Breast epithelium (tissue), 4 donors: ENCODE results near the gene LASP1NB.
"Not testable (repeated sequence)": the region's sequence is repeated elsewhere in the genome, so short reads cannot be mapped to it uniquely, and the experiment has no call there.

Experiments used
- DNase-seq, 2 donors: peaks; one replicate each; pipeline ENCODE4 v3.0.0-alpha.2; 2019; ENCODE audit warnings: low spot score in 2 of 2
- H3K27ac ChIP-seq, 2 donors: fragments of 200-600 bp; sonication (generic) in 1 of 2; one replicate each; pipeline ENCODE4 v1.5.1; 2016 to 2019; ENCODE audit warnings: mild to moderate bottlenecking in 1 of 2
- H3K27me3 ChIP-seq, 2 donors: fragments of 200-600 bp; sonication (generic) in 1 of 2; one replicate each; pipeline versions ENCODE4 v1.5.1 to v1.6.0; 2017 to 2019; ENCODE audit warnings: control low read depth in 1 of 2, mild to moderate bottlenecking in 1 of 2
- H3K36me3 ChIP-seq: fragments of 200-600 bp; one replicate; pipeline ENCODE4 v1.5.1; 2019
- H3K4me1 ChIP-seq, 2 donors: fragments of 200-600 bp; sonication (generic); one replicate each; pipeline ENCODE4 v1.5.1; 2016 to 2019; ENCODE audit warnings: control low read depth in 1 of 2
- H3K4me3 ChIP-seq, 3 donors: fragments of 200-600 bp; sonication (generic); 1 replicate in 2 of 3; 2 replicates in 1 of 3; pipeline ENCODE4 v1.5.1; 2016 to 2019; ENCODE audit warnings: mild to moderate bottlenecking in 3 of 3, moderate library complexity in 2 of 3
- H3K9me3 ChIP-seq, 2 donors: fragments of 200-600 bp; sonication (generic) in 1 of 2; one replicate each; pipeline ENCODE4 v1.5.1; 2016 to 2019; ENCODE audit warnings: control low read depth in 1 of 2
- POLR2A ChIP-seq: fragments of 450-650 bp; IDR thresholded peaks from one replicate; pipeline ENCODE4 v1.6.1; 2016; ENCODE audit warnings: antibody characterized with exemption, mild to moderate bottlenecking, moderate library complexity
- POLR2AphosphoS5 ChIP-seq, 3 donors: sonication (generic); formaldehyde crosslinking; IDR thresholded peaks; one replicate each; pipeline ENCODE4 v1.6.1; 2017; ENCODE audit warnings: antibody characterized with exemption in 3 of 3
- intact Hi-C: fragments of 100-400 bp; cut with DNase I; formaldehyde crosslinking; loops from one replicate; pipeline ENCODE4 v1.15.1; 2023; ENCODE audit warnings: low total_unique reads
- TF ChIP-seq, protein P1 (sequence below), 3 donors: fragments of 450-650 bp; IDR thresholded peaks; one replicate each; pipeline ENCODE4 v1.5.1; 2016 to 2017; ENCODE audit warnings: antibody characterized with exemption in 3 of 3, mild to moderate bottlenecking in 3 of 3, moderate library complexity in 3 of 3

Gene LASP1NB

DNA sequence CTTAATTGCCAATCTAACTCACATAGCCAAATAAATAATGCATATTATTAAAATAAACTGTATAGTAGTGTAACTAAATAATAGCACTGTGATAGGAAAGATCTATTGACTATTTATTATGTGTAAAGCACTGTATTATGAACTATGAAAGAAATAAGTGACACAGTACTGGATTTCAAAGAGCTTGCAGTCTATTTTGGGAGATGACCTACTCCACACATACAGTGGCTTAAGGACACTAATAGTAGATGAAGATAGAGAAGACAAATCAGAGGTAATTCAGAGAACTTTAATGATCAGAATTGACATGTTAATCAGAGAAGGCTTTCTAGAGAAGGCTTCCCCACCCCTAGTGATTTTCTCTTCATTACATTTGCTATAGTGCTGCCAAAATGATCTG lies 14.6 kb downstream of the LASP1NB start:
- Histone ChIP-seq H3K36me3 (no peaks in the 10 kb centered on the region), H3K27me3 (no peaks in the 10 kb centered on the region), H3K4me1 (no peaks in the 10 kb centered on the region), H3K27ac (no peak overlapping the region), H3K4me3 (no peak overlapping the region), H3K9me3 (no peaks in the 10 kb centered on the region)
- TF ChIP-seq, protein P1, sequence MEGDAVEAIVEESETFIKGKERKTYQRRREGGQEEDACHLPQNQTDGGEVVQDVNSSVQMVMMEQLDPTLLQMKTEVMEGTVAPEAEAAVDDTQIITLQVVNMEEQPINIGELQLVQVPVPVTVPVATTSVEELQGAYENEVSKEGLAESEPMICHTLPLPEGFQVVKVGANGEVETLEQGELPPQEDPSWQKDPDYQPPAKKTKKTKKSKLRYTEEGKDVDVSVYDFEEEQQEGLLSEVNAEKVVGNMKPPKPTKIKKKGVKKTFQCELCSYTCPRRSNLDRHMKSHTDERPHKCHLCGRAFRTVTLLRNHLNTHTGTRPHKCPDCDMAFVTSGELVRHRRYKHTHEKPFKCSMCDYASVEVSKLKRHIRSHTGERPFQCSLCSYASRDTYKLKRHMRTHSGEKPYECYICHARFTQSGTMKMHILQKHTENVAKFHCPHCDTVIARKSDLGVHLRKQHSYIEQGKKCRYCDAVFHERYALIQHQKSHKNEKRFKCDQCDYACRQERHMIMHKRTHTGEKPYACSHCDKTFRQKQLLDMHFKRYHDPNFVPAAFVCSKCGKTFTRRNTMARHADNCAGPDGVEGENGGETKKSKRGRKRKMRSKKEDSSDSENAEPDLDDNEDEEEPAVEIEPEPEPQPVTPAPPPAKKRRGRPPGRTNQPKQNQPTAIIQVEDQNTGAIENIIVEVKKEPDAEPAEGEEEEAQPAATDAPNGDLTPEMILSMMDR (IDR thresholded peaks at IDR 0.05): no peak
- no peak for DNase-seq
- intact Hi-C loops: no loop called here

DNA sequence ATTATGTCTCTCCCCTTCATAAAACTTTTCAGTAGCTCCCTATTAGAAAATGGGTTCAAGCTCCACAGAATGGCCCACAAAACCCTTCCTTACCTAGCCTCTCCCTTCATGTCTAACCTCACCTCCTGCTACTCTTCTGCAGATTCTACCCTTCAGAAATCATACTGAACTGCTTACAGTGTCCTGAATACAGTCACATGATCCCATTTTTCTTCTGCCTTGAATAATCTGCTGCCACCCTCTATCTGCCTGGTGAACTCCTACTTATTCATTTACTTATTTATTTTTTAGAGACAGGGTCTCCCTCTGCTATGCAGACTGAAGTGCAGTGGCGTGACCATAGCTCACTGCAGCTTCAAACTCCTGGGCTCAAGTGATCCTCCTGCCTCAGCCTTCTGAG lies 15.0 kb downstream of the LASP1NB start:
- no peaks in the 10 kb centered on the region for H3K4me1 ChIP-seq
- intact Hi-C loops: no loop called here
- no peaks in the 10 kb centered on the region for H3K27me3 ChIP-seq
- no peak for TF ChIP-seq POLR2A
- TF ChIP-seq, protein P1 (IDR thresholded peaks at IDR 0.05): no peak
- TF ChIP-seq POLR2AphosphoS5 (IDR thresholded peaks at IDR 0.05): no peak
- no peak for DNase-seq
- H3K4me3 ChIP-seq: no peak overlapping the region
- no peaks in the 10 kb centered on the region for H3K36me3 ChIP-seq
- H3K9me3 ChIP-seq: no peaks in the 10 kb centered on the region
- no peak overlapping the region for H3K27ac ChIP-seq

DNA sequence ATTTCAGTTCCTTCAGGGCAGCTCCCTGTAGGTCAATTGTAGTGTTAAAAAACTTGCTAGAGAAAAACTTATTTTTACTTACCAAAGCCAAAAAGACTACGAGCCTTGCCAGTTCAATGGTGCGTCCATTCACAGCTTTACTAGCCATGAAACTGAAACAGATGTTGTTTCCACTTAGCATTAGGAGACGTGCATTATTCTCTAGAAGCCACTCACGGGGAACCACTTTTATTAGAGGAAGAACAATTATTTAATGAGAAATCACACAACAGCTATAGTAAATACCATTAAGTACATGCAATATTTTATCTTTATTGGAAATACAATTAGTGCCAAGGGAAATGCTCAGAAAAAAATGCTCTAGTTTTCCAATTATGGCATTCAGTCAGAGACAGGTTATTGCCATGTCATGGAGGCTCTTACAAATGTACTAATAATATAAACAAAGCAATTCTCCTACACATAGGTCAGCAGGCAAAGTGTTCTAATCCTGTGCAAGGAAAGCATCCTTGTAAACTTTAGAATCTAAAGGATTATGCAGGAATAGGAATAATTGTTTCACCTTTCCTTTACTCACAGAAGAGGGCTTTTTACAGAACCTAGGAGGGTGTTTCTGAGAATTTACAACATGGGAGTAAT lies 17.4 kb downstream of the LASP1NB start:
- no peak for DNase-seq
- H3K27me3 ChIP-seq: no peaks in the 10 kb centered on the region
- TF ChIP-seq POLR2A (no peak), POLR2AphosphoS5 (IDR thresholded peaks at IDR 0.05) (no peak)
- TF ChIP-seq, protein P1 (IDR thresholded peaks at IDR 0.05): no peak
- no peak overlapping the region for H3K27ac ChIP-seq
- H3K4me3 ChIP-seq: no peak overlapping the region
- intact Hi-C loops: no loop called here
- no peaks in the 10 kb centered on the region for H3K9me3 ChIP-seq
- H3K36me3 ChIP-seq: no peaks in the 10 kb centered on the region
- H3K4me1 ChIP-seq: no peaks in the 10 kb centered on the region

DNA sequence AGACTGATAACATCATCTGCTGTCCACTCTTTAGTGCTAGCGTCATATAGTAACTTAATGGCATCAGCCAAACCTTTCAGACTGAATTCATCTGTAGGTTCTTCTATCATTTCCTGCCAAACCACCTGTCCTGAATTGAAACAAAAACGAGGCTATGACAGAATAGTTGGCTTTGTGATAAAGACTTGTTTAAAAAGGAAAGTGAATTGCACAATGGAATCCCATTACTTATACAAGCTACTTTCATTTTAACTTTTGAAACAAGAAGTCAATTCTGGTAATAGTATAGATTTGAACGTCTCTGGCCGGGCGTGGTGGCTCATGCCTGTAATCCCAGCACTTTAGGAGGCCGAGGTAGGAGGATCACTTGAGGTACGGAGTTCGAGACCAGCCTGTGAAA lies 18.2 kb downstream of the LASP1NB start:
- intact Hi-C loops: no loop called here
- TF ChIP-seq, protein P1 (IDR thresholded peaks at IDR 0.05): no peak
- TF ChIP-seq POLR2AphosphoS5 (IDR thresholded peaks at IDR 0.05) (no peak), POLR2A (no peak)
- no peaks in the 10 kb centered on the region for H3K27me3 ChIP-seq
- no peaks in the 10 kb centered on the region for H3K4me1 ChIP-seq
- H3K36me3 ChIP-seq: no peaks in the 10 kb centered on the region
- no peaks in the 10 kb centered on the region for H3K9me3 ChIP-seq
- DNase-seq: no peak
- no peak overlapping the region for H3K27ac ChIP-seq
- no peak overlapping the region for H3K4me3 ChIP-seq

DNA sequence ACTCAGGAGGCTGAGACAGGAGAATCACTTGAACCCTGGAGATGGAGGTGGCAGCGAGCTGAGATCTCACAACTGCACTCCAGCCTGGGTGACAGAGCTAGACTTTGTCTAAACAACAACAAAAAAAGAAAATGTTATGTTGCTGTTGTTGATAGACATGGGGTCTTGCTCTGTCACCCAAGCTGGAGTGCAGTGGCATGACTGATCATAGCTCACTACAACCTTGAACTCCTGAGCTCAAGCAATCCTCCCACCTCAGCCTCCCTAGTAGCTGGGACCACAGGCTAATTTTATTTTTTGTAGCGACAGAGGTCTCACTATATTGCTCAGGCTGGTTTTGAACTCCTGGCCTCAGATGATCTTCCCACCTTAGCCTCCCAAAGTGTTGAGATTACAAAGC lies 21.8 kb downstream of the LASP1NB start:
- intact Hi-C loops: no loop called here

DNA sequence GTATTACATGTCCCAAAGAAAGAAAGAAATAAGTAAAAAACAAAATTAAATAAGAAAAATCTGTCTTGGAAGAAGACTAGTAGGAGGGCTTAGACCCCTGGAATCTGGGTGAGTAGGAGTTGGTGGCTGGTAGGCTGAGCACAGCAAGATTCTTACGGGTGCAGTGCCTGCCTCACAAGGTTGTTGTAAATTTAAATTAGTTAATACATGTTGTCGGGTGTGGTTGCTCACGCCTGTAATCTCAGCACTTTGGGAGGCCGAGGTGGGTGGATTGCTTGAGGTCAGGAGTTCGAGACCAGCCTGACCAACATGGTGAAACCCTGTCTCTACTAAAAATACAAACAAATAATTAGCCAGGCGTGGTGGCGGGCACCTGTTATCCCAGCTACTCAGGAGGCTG lies 28.4 kb downstream of the LASP1NB start:
- intact Hi-C loops, H3K4me3 ChIP-seq, DNase-seq, H3K9me3 ChIP-seq, H3K36me3 ChIP-seq, H3K27me3 ChIP-seq, H3K4me1 ChIP-seq, H3K27ac ChIP-seq: not testable (repeated sequence)

More for the DNA sequence above, 21.8 kb downstream of the LASP1NB start:
- Histone ChIP-seq H3K9me3 (no peaks in the 10 kb centered on the region), H3K27me3 (no peaks in the 10 kb centered on the region), H3K4me1 (no peaks in the 10 kb centered on the region), H3K36me3 (no peaks in the 10 kb centered on the region), H3K27ac (no peak overlapping the region), H3K4me3 (no peak overlapping the region)
- TF ChIP-seq POLR2AphosphoS5 (IDR thresholded peaks at IDR 0.05) (no peak), POLR2A (no peak)
- TF ChIP-seq, protein P1 (IDR thresholded peaks at IDR 0.05): no peak
- no peak for DNase-seq
